ENCODE data around the gene TOX2.

DNA sequence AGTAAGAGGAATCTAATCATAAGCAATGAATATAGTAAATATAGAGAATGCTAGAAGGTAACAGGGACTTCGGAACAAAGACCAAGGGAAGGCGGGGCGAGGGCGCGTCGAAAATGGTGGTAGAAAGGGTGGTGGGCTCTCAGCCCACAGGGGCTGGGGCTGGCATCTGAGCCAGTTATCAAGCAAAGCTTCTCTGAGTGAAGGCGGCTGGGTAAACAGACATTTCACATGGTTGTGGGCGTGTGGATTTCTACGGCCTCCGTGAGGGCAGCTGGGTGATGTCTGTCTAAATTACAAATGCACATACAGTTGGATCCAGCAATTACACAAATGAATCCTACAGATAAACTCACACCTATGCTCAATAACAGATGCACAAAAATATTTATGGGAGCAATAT is 56.6 kb downstream of the TOX2 start:
- TF ChIP-seq POLR2AphosphoS5 (IDR thresholded peaks at IDR 0.05; ENCODE audit: low read depth, low read length) (no peak), TAF1 (IDR thresholded peaks at IDR 0.05; ENCODE audit: low read depth, low read length) (no peak), POLR2A (IDR thresholded peaks at IDR 0.05; ENCODE audit: low read depth, low read length) (no peak), SPI1 (IDR thresholded peaks at IDR 0.05; ENCODE audit: low read depth, low read length) (no peak)

All from GM12891 (cell line).